Small intestine (tissue), 7 donors: ENCODE measurements around the gene MT1F. TPM values are rescaled to one million over a fixed set of nuclear protein-coding genes. Genes with fewer than 3 reads are reported as not detected.

Source experiments
- DNase-seq, 2 donors: peaks; one replicate each; pipeline versions ENCODE4 v3.0.0 to v3.0.0-alpha.2; 2013
- FAIRE-seq: peaks from 2 replicates; lab custom pipeline; 2012; peaks lifted over from hg19 to GRCh38; lab: Jason Lieb, UNC
- H3K27ac ChIP-seq, 3 donors: one replicate each; pipeline ENCODE4 v1.5.1; 2013; ENCODE audit warnings: low read length in 2 of 3, mild to moderate bottlenecking in 2 of 3, control low read depth in 1 of 3, inconsistent platforms in 1 of 3, low read depth in 1 of 3, moderate library complexity in 1 of 3
- H3K27me3 ChIP-seq, 3 donors: one replicate each; pipeline ENCODE4 v1.6.1; 2013; ENCODE audit warnings: low read length in 3 of 3, inconsistent platforms in 1 of 3; ENCODE audit not compliant: control insufficient read depth in 3 of 3, insufficient read depth in 3 of 3
- H3K36me3 ChIP-seq, 3 donors: one replicate each; pipeline ENCODE4 v1.6.1; 2013; ENCODE audit warnings: low read length in 3 of 3, inconsistent platforms in 1 of 3, low read depth in 1 of 3, mild to moderate bottlenecking in 1 of 3, moderate library complexity in 1 of 3; ENCODE audit not compliant: control insufficient read depth in 3 of 3, insufficient read depth in 2 of 3
- H3K4me1 ChIP-seq, 3 donors: one replicate each; pipeline ENCODE4 v1.6.1; 2013; ENCODE audit warnings: low read length in 2 of 3, inconsistent platforms in 1 of 3, low read depth in 1 of 3, mild to moderate bottlenecking in 1 of 3, moderate library complexity in 1 of 3; ENCODE audit not compliant: control insufficient read depth in 3 of 3, insufficient read depth in 2 of 3
- H3K4me3 ChIP-seq, 3 donors: one replicate each; pipeline ENCODE4 v1.5.1; 2013; ENCODE audit warnings: low read length in 3 of 3, control low read depth in 1 of 3, inconsistent platforms in 1 of 3, low read depth in 1 of 3, mild to moderate bottlenecking in 1 of 3, moderate library complexity in 1 of 3
- H3K9me3 ChIP-seq, 2 donors: one replicate each; pipeline ENCODE4 v1.6.1; 2013; ENCODE audit warnings: low read depth in 1 of 2, low read length in 1 of 2; ENCODE audit not compliant: control insufficient read depth in 2 of 2, insufficient read depth in 1 of 2
- WGBS, 3 donors: extraction: QIAGEN DNeasy Blood & Tissue Kit; methylation state at CpG; one replicate each; pipeline ENCODE4 v1.1.7; 2013; 5-methylcytosine and 5-hydroxymethylcytosine counted together
- polyA plus RNA-seq, 4 donors: library from polyadenylated mRNA; stranded (reverse) in 3 of 4; unstranded in 1 of 4; fragments of 200-250 nt in 3 of 4; fragments of 120-200 nt in 1 of 4; gene quantifications; one replicate each; pipeline versions ENCODE4 v1.2.1 to v1.2.3, GENCODE V29; 2013
- donor health status: healthy with polysubstance abuse.
- donor health status: control.
- donor health status: control.
- donor health status: Bipolar disorder and iron deficiency.
- donor health status: healthy.

MT1F gene
- polyA plus RNA-seq, 4 donors, result 13.4 to 189 (median 29.1) TPM

DNA sequence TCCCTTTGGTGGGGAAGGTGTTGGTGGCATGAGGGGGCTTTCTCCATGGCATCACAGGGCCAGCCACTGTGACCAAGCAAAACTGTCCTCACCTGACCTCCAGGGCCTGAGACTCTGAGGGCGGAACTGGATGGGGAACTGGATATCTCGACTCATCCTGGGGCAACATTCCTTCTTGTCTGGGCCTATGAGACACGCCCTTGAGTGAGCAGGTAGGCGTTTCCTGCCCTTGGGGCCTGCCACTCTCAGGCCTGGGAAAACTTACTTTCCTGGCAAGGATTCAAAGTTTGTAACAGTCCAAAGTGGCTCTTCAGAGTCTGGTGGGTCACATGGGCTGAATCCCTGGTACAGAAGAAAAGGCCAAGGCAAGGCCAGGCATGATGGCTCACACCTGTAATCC lies 34.1 kb downstream of the MT1F start:
- peaks cover 0 to 10% (median 0%) of the 10 kb centered on the region in 3 donors for H3K4me1 ChIP-seq
- H3K36me3 ChIP-seq, result no peaks in the 10 kb centered on the region
- peak overlapping the region in 1 of 3 donors; percentile 17 for H3K27ac ChIP-seq
- peak; percentile 90 to 94 for DNase-seq
- FAIRE-seq, result no peak
- 15 to 52% (median 26%) methylated on average over 4 of the region's 4 CpGs for WGBS, 3 donors
- no peak overlapping the region for H3K4me3 ChIP-seq
- H3K27me3 ChIP-seq, result no peaks in the 10 kb centered on the region
- peaks cover 0 to 11% of the 10 kb centered on the region in 2 donors for H3K9me3 ChIP-seq

DNA sequence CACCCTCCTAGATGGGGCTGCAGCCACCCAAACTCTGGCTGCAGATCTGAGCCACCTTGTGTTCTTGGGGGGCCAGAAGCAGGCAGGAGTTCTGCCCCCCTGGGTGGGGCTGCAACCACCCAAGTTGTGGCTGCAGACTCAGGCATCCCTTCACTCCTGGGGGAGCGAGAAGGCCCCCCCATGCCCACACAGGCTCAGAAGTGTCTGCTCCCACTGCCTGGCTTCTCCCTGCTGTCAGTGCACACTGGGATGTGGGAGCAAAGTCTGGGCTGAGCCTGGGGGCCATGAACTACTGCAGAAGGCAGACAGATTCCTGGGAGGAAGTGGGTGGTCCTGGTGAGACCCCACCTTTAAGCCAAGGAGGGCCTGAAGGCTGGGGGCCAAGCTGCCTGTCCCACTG lies 37.5 kb downstream of the MT1F start:
- Histone ChIP-seq H3K4me3 (no peak overlapping the region), H3K4me1 (peaks cover 0 to 10% (median 0%) of the 10 kb centered on the region in 3 donors), H3K27ac (no peak overlapping the region), H3K9me3 (peaks cover 0 to 20% of the 10 kb centered on the region in 2 donors), H3K36me3 (no peaks in the 10 kb centered on the region), H3K27me3 (no peaks in the 10 kb centered on the region)
- DNase-seq, result no peak
- no peak for FAIRE-seq
- WGBS, 3 donors, result 63 to 94% (median 76%) methylated on average over 1 of the region's 1 CpG

DNA sequence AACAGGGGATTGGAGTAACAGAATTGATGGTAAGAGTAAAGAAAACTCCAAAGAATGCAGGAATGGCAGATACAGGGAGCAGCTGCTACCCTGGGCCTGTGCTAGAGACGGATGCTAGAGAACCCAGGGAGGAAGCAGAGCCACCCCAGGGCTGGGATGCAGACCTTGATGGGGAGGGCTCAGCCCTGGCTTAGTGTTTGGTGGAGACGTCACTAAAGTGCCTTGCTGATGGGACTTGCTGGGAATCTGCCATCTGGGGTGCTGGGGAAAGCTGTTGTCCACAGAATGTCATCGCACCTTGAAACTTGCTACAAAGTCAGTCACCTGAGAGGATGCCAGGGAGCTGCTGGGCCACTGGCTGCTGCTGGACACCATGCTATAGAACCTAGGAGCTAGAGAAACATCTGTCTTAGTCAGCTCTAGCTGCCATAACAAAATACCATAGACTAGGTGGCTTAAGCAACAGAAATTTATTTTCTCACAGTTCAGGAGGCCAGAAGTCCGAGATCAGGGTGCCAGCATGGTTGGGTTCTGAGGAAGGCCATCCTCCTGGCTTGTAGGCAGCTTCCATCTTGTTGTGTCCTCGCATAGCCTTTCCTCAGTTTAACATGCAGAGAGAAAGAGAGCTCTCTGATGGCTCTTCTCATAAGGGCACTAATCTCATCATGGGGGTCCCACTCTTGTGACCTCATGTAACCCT lies 39.8 kb downstream of the MT1F start:
- Histone ChIP-seq H3K4me1 (no peaks in the 10 kb centered on the region), H3K9me3 (peaks cover 0 to 20% of the 10 kb centered on the region in 2 donors), H3K27ac (no peak overlapping the region), H3K27me3 (no peaks in the 10 kb centered on the region), H3K4me3 (no peak overlapping the region), H3K36me3 (no peaks in the 10 kb centered on the region)
- FAIRE-seq (no peak), DNase-seq (no peak)
- 90 to 91% (median 91%) methylated on average over 5 of the region's 5 CpGs for WGBS, 3 donors

DNA sequence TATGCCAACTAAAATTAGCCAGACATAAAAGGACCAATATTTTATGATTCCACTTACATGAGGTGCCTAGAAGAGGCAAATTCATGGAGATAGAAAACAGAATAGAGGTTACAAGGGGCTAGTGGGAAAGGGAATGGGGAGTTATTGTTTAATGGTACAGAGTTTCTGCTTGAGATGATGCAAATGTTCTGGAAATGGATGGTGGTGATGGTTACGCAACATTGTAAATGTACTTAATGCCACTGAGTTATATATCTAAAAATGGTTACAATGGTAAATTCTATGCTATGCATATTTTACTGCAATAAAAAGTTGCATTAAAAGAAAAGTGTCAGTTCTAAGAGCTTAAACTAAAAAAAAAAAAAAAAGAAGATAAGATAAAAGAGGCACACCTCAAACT lies 42.4 kb downstream of the MT1F start:
- Histone ChIP-seq H3K9me3 (peaks cover 0 to 20% of the 10 kb centered on the region in 2 donors), H3K4me3 (no peak overlapping the region), H3K4me1 (no peaks in the 10 kb centered on the region), H3K27me3 (no peaks in the 10 kb centered on the region), H3K36me3 (no peaks in the 10 kb centered on the region), H3K27ac (no peak overlapping the region)
- no peak for DNase-seq
- 12 to 98% (median 50%) methylated on average over 1 of the region's 1 CpG for WGBS, 3 donors
- FAIRE-seq, result no peak

DNA sequence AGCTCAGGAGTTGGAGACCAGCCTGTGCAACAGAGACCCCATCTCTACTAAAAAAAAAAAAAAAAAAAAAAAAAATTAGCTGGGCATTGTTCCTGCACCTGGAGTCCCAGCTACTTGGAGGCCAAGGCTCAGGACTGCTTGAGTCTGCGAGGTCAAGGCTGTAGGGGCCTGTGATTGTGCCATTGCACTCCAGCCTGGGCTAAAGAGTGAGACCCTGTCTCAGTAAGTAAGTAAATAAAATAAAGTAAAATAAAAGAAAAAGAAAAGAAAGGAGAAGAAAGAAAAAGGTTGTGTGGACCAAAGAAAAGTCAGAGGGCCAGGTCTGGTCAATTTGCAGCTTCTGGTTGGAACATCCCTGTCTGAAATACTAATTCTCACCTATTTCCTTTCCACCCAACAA lies 42.9 kb downstream of the MT1F start:
- H3K27ac ChIP-seq, result no peak overlapping the region
- no peaks in the 10 kb centered on the region for H3K27me3 ChIP-seq
- no peak for FAIRE-seq
- DNase-seq, result no peak
- no peaks in the 10 kb centered on the region for H3K4me1 ChIP-seq
- peaks cover 0 to 20% of the 10 kb centered on the region in 2 donors for H3K9me3 ChIP-seq
- WGBS, 3 donors, result 92 to 100% (median 94%) methylated on average over 1 of the region's 1 CpG
- H3K4me3 ChIP-seq, result no peak overlapping the region
- no peaks in the 10 kb centered on the region for H3K36me3 ChIP-seq

DNA sequence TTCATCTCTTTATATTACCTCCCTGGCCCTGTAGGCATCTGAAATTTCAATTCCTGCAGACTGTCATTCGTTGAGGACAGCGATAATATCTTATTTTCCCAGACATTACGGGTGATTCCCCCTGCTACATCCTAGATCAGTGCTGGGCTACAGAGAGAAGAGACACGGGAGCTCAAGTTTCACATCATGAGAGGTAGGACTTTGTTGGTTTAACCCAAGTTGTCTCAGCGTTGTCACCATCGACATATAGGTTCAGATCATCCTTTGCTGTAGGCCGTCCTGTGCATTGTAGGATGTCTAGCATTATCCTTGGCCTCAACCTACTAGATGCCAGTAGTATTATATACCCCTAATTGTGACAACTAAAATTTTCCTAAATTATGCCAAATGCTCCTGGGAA lies 43.8 kb downstream of the MT1F start:
- H3K4me3 ChIP-seq, result no peak overlapping the region
- H3K4me1 ChIP-seq, result no peaks in the 10 kb centered on the region
- H3K27me3 ChIP-seq, result no peaks in the 10 kb centered on the region
- peaks cover 0 to 14% of the 10 kb centered on the region in 2 donors for H3K9me3 ChIP-seq
- DNase-seq (no peak), FAIRE-seq (no peak)
- H3K36me3 ChIP-seq, result no peaks in the 10 kb centered on the region
- WGBS, 3 donors, result 84 to 91% (median 86%) methylated on average over 7 of the region's 7 CpGs
- no peak overlapping the region for H3K27ac ChIP-seq

DNA sequence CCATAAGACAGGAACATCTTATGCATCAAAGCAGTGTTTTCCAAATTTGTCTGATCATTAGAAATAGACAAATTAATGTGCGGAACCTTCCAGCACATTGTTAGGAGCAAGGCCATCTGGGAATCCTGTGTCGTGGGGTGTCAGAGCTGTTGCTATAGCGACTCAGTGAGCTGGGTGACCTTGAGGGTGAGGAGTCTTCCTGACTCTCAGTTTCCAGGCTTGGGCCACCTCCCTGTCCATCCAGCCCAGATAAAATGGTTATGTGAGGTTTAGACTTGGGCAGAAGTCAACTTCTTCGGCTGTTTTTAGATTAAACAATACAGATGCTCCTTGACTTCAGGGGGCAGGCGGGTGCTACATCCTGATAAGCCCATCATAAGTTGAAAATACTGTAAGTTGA lies 45.1 kb downstream of the MT1F start:
- H3K4me1 ChIP-seq, result no peaks in the 10 kb centered on the region
- no peak for FAIRE-seq
- H3K4me3 ChIP-seq, result no peak overlapping the region
- H3K36me3 ChIP-seq, result no peaks in the 10 kb centered on the region
- no peak overlapping the region for H3K27ac ChIP-seq
- WGBS, 3 donors, result 85 to 90% (median 90%) methylated on average over 5 of the region's 5 CpGs
- no peak for DNase-seq
- peaks cover 0 to 5% of the 10 kb centered on the region in 2 donors for H3K9me3 ChIP-seq
- H3K27me3 ChIP-seq, result no peaks in the 10 kb centered on the region
